ENCODE data around the gene PLXDC1. TPM values are rescaled to one million over a fixed set of nuclear protein-coding genes. Genes with fewer than 3 reads are reported as not detected.

Gene PLXDC1
- total and polyA plus RNA-seq, 9 donors = 11.6 to 58.6 (median 32.3) TPM

DNA sequence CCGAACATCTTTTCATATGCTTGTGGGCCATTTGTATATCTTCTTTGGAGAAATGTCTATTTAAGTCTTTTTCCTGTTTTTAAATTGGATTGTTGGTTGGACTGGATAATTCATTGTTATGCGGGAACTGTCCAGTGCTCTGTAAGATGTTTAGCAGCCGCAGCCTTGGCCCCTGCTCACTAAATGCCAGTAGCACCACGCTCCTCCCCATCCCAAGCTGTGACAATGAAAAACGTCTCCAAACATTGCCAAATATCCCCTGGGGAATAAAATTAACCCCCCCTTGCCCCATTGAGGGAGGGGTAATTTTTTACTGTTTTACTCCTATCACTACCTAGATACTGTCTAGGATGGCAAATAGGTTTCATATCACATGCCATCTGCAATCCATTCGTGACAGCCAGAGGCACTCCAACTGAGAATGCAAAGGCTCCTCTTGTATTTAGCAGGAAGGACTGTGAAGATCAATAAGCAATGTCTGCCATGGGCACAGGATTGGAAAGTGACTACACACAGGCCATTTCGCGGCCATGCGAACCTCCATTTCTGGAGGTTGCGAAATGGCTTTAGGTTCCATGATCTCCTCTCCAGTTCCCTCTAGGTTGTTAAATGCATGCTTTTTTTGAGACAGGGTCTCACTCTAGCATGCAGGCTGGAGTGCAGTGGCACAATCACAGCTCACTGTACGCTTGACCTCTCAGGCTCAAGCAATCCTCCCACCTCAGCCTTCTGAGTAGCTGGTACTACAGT is 9.3 kb downstream of the PLXDC1 start:
- H3K4me3 ChIP-seq = no peak overlapping the region
- H3K9me3 ChIP-seq = no peaks in the 10 kb centered on the region
- DNase-seq = peak in 1 of 5 donors; percentile 51
- no peaks in the 10 kb centered on the region for H3K27me3 ChIP-seq
- TF ChIP-seq POLR2A (IDR thresholded peaks at IDR 0.05) (no peak), EP300 (IDR thresholded peaks at IDR 0.05) (no peak)
- TF ChIP-seq, protein P1, sequence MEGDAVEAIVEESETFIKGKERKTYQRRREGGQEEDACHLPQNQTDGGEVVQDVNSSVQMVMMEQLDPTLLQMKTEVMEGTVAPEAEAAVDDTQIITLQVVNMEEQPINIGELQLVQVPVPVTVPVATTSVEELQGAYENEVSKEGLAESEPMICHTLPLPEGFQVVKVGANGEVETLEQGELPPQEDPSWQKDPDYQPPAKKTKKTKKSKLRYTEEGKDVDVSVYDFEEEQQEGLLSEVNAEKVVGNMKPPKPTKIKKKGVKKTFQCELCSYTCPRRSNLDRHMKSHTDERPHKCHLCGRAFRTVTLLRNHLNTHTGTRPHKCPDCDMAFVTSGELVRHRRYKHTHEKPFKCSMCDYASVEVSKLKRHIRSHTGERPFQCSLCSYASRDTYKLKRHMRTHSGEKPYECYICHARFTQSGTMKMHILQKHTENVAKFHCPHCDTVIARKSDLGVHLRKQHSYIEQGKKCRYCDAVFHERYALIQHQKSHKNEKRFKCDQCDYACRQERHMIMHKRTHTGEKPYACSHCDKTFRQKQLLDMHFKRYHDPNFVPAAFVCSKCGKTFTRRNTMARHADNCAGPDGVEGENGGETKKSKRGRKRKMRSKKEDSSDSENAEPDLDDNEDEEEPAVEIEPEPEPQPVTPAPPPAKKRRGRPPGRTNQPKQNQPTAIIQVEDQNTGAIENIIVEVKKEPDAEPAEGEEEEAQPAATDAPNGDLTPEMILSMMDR (IDR thresholded peaks at IDR 0.05) = no peak
- WGBS, 3 donors = 56 to 66% (median 59%) methylated on average over 11 of the region's 11 CpGs
- no peak overlapping the region for H3K27ac ChIP-seq
- intact Hi-C loops (cut with DNase I) = no loop called here
- H3K4me1 ChIP-seq (ENCODE audit: insufficient read depth) = no peaks in the 10 kb centered on the region
- no peaks in the 10 kb centered on the region for H3K36me3 ChIP-seq

DNA sequence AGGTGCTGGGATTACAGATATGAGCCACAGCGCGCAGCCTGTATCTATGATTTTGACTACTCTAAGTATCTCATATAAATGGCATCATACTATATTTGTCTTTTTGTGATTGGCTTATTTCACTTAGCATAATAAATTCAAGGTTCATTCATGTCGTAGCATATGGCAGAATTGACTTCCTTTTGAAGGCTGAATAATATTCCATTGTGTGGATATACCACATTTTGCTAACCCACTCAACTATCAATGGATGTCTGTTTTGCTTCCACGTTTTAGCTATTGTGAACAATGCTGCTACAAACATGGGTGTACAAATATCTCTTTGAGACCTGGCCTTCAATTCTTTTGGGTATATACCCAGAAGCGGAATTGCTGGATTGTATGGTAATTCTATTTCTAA is 10.1 kb downstream of the PLXDC1 start:
- TF ChIP-seq EP300 (IDR thresholded peaks at IDR 0.05) (no peak), POLR2A (IDR thresholded peaks at IDR 0.05) (no peak)
- TF ChIP-seq, protein P1 (IDR thresholded peaks at IDR 0.05) = no peak
- H3K27ac ChIP-seq = no peak overlapping the region
- WGBS, 3 donors = 94 to 96% (median 95%) methylated on average over 5 of the region's 5 CpGs
- H3K27me3 ChIP-seq = no peaks in the 10 kb centered on the region
- H3K36me3 ChIP-seq = no peaks in the 10 kb centered on the region
- no peak for DNase-seq
- intact Hi-C loops (cut with DNase I) = no loop called here
- no peak overlapping the region for H3K4me3 ChIP-seq
- H3K9me3 ChIP-seq = no peaks in the 10 kb centered on the region
- no peaks in the 10 kb centered on the region for H3K4me1 ChIP-seq (ENCODE audit: insufficient read depth)

DNA sequence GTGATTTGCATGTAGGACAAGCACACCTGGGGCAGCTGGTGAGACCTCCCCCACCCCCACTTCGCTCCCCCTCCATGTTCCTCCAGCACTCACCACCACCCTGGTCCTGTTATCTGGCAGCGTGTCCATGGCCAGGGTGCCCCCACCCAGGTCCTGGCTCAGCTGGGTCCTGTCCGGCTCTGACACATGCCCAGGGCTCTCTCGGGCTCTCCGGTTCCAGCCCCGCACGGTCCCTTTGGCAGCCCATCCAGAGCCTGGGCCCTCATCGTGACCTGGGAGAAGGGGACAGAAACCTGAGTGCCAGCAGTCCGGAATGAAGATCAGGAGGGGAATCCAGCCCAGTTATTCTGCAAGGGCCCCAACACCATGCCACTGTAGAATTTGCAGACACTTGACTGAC is 11.9 kb downstream of the PLXDC1 start:
- H3K4me1 ChIP-seq (ENCODE audit: insufficient read depth) = no peaks in the 10 kb centered on the region
- no peaks in the 10 kb centered on the region for H3K9me3 ChIP-seq
- H3K27me3 ChIP-seq = no peaks in the 10 kb centered on the region
- H3K4me3 ChIP-seq = no peak overlapping the region
- 88 to 97% (median 94%) methylated on average over 5 to 9 of the region's 9 CpGs for whole genome bisulfite sequencing, 3 donors
- TF ChIP-seq POLR2A (IDR thresholded peaks at IDR 0.05) (no peak), EP300 (IDR thresholded peaks at IDR 0.05) (no peak)
- TF ChIP-seq, protein P1 (IDR thresholded peaks at IDR 0.05) = no peak
- no peak for DNase-seq
- no peaks in the 10 kb centered on the region for H3K36me3 ChIP-seq
- intact Hi-C loops (cut with DNase I) = no loop called here
- no peak overlapping the region for H3K27ac ChIP-seq

DNA sequence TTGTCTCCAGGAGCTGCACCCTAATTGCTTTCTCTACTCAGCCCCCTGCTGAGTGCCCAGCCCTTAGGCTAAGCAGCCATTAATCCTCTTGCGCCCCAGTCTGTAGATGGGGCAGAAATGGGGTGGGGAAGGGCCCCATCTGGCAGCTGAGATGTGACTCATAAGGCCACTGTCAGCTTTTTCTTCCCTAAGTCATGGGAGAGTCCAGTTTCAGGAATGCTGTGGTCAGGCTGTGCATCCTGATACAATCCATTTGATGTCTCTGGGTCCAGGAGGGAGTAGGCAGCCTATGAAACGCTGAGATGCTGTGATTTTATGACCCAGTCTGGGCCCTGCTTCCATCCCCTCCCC is 12.3 kb downstream of the PLXDC1 start:
- intact Hi-C loops (cut with DNase I) = no loop called here
- no peak for DNase-seq
- H3K27me3 ChIP-seq = no peaks in the 10 kb centered on the region
- no peaks in the 10 kb centered on the region for H3K4me1 ChIP-seq (ENCODE audit: insufficient read depth)
- no peaks in the 10 kb centered on the region for H3K9me3 ChIP-seq
- H3K4me3 ChIP-seq = no peak overlapping the region
- H3K36me3 ChIP-seq = no peaks in the 10 kb centered on the region
- H3K27ac ChIP-seq = no peak overlapping the region
- 78 to 82% (median 81%) methylated on average over 2 of the region's 2 CpGs for WGBS, 3 donors
- TF ChIP-seq, protein P1 (IDR thresholded peaks at IDR 0.05) = no peak
- TF ChIP-seq POLR2A (IDR thresholded peaks at IDR 0.05) (no peak), EP300 (IDR thresholded peaks at IDR 0.05) (no peak)
